PC-3 (cell line): Measurements from ENCODE around the gene HDLBP. TPM values are rescaled to one million over a fixed set of nuclear protein-coding genes. Genes with fewer than 3 reads are reported as not detected.
"Not testable (repeated sequence)": the region's sequence is repeated elsewhere in the genome, so short reads cannot be mapped to it uniquely, and the experiment has no call there.

Experiments
- ATAC-seq: fragments of 200-7000 bp; cut with Tn5 transposase; 2 replicates; pipeline ENCODE4 v1.9.1; 2020; ENCODE audit warnings: mild to moderate bottlenecking, moderate library complexity
- BruUV-seq: library from RNA; stranded (reverse); fragments of 400-500 nt; replicated peaks from 2 replicates; lab custom pipeline; 2021; lab: Mats Ljungman, UMichigan
- CTCF ChIA-PET: fragments of 300-600 bp; sonication (Branson Sonifier 250); formaldehyde crosslinking; loops from one replicate; lab custom pipeline; 2022; ENCODE audit warnings: antibody characterized with exemption; lab: Charles Lee
- POLR2A ChIA-PET: fragments of 300-600 bp; sonication (Branson Sonifier 250); formaldehyde crosslinking; loops from one replicate; lab custom pipeline; 2022; ENCODE audit warnings: antibody characterized with exemption; ENCODE audit not compliant: unreplicated experiment; lab: Charles Lee
- DNase-seq: peaks from one replicate; pipeline ENCODE4 v3.0.0-alpha.2; 2015
- H2AFZ ChIP-seq: fragments of 300-600 bp; sonication (generic); 2 replicates; pipeline ENCODE4 v1.6.0; 2016; ENCODE audit warnings: antibody characterized with exemption, low read length
- H3F3A ChIP-seq: fragments of 300-600 bp; sonication (generic); one replicate; pipeline ENCODE4 v1.6.0; 2017; ENCODE audit warnings: antibody characterized with exemption, low read length, control low read depth, mild to moderate bottlenecking; ENCODE audit not compliant: unreplicated experiment
- H3K27ac ChIP-seq: fragments of 300-600 bp; sonication (generic); 2 replicates; pipeline ENCODE4 v1.5.1; 2016; ENCODE audit warnings: mild to moderate bottlenecking, low read length
- H3K27me3 ChIP-seq: fragments of 300-600 bp; sonication (generic); 2 replicates; pipeline ENCODE4 v1.6.1; 2016; ENCODE audit warnings: low read length, mixed read lengths
- H3K36me3 ChIP-seq: fragments of 300-600 bp; sonication (generic); 2 replicates; pipeline ENCODE4 v1.6.1; 2016; ENCODE audit warnings: low read depth, mixed run types, low read length, mixed read lengths
- H3K4me1 ChIP-seq: fragments of 300-600 bp; sonication (generic); 2 replicates; pipeline ENCODE4 v1.5.1; 2016; ENCODE audit warnings: low read length; ENCODE audit not compliant: insufficient read depth
- H3K4me2 ChIP-seq: fragments of 300-600 bp; sonication (generic); 2 replicates; pipeline ENCODE4 v1.6.0; 2016; ENCODE audit warnings: low read length
- H3K4me3 ChIP-seq: fragments of 300-600 bp; sonication (generic); 2 replicates; pipeline ENCODE4 v1.5.1; 2016; ENCODE audit warnings: mild to moderate bottlenecking, low read length, mixed read lengths
- H3K79me2 ChIP-seq: fragments of 300-600 bp; sonication (generic); 2 replicates; pipeline ENCODE4 v1.6.1; 2017; ENCODE audit warnings: low read length, mixed read lengths
- H3K9ac ChIP-seq: fragments of 300-600 bp; sonication (generic); 2 replicates; pipeline ENCODE4 v1.6.0; 2016; ENCODE audit warnings: mild to moderate bottlenecking, low read length
- H3K9me2 ChIP-seq: fragments of 300-600 bp; sonication (generic); replicated peaks from 2 replicates; pipeline ENCODE4 v1.6.1; 2016; ENCODE audit warnings: mixed run types, low read length, mixed read lengths
- H3K9me3 ChIP-seq: fragments of 300-600 bp; sonication (generic); 2 replicates; pipeline ENCODE4 v1.6.1; 2016; ENCODE audit warnings: low read length, mixed read lengths
- H4K20me1 ChIP-seq: fragments of 300-600 bp; sonication (generic); 2 replicates; pipeline ENCODE4 v1.6.1; 2016; ENCODE audit warnings: low read length, mixed read lengths
- CTCF ChIP-seq: fragments of 300-600 bp; sonication (generic); conservative IDR thresholded peaks from 2 replicates; pipeline ENCODE4 v1.5.1; 2017; ENCODE audit warnings: antibody characterized with exemption, low read depth, mild to moderate bottlenecking, low read length
- EZH2 ChIP-seq: fragments of 300-600 bp; sonication (generic); IDR thresholded peaks from one replicate; pipeline ENCODE4 v1.6.1; 2017; ENCODE audit warnings: antibody characterized with exemption, mild to moderate bottlenecking, low read length; ENCODE audit not compliant: unreplicated experiment
- EZH2phosphoT487 ChIP-seq: fragments of 300-600 bp; sonication (generic); IDR thresholded peaks from 2 replicates; pipeline ENCODE4 v1.6.1; 2018; ENCODE audit warnings: mild to moderate bottlenecking, antibody characterized with exemption, low read length, borderline replicate concordance
- intact Hi-C: fragments of 100-400 bp; cut with micrococcal nuclease; formaldehyde crosslinking; loops from 2 replicates; pipeline ENCODE4 v1.9.0; 2023
- total RNA-seq: library from RNA; depleted of rRNA; stranded (reverse); fragments of >200 nt; gene quantifications from 2 replicates; pipeline ENCODE4 v1.2.3, GENCODE V29; 2014

The HDLBP gene
- total RNA-seq, 1 experiment from 2014 or later: 410 TPM

GRCh38 chr2:241279828-241280227, 35.6 kb downstream of the HDLBP start:
- BruUV-seq: no TSS peak
- Histone ChIP-seq H3K9me2 (no peaks in the 10 kb centered on the region), H3K36me3 (no peaks in the 10 kb centered on the region), H3K4me3 (no peak overlapping the region), H3K27ac (no peak overlapping the region), H4K20me1 (peaks cover 7% of the 10 kb centered on the region; the same call in 1 of the 2 replicates), H3K27me3 (no peaks in the 10 kb centered on the region), H3K9me3 (no peaks in the 10 kb centered on the region), H3F3A (no peaks in the 10 kb centered on the region), H3K9ac (no peak overlapping the region), H3K79me2 (peaks cover 96% of the 10 kb centered on the region), H3K4me1 (no peaks in the 10 kb centered on the region), H3K4me2 (no peak overlapping the region), H2AFZ (no peak overlapping the region)
- ATAC-seq (no peak), DNase-seq (no peak)
- ChIA-PET CTCF (no interaction called here), POLR2A (no interaction called here)
- intact Hi-C loops: no loop called here
- no peak for TF ChIP-seq EZH2phosphoT487
- no peak for TF ChIP-seq EZH2

GRCh38 chr2:241279413-241279812, 36.1 kb downstream of the HDLBP start:
- Histone ChIP-seq H3K27me3 (no peaks in the 10 kb centered on the region), H2AFZ (no peak overlapping the region), H3K4me3 (no peak overlapping the region), H3F3A (no peaks in the 10 kb centered on the region), H3K4me1 (no peaks in the 10 kb centered on the region), H3K9ac (no peak overlapping the region), H3K79me2 (peaks cover 95% of the 10 kb centered on the region), H4K20me1 (peaks cover 7% of the 10 kb centered on the region; the same call in 1 of the 2 replicates), H3K9me2 (no peaks in the 10 kb centered on the region), H3K4me2 (no peak overlapping the region), H3K9me3 (no peaks in the 10 kb centered on the region), H3K27ac (no peak overlapping the region), H3K36me3 (no peaks in the 10 kb centered on the region)
- TF ChIP-seq CTCF (no peak), EZH2 (no peak), EZH2phosphoT487 (no peak)
- CTCF ChIA-PET: no interaction called here
- DNase-seq (no peak), ATAC-seq (no peak)
- no TSS peak for BruUV-seq
- intact Hi-C loops: no loop called here
- POLR2A ChIA-PET: no interaction called here

- DNase-seq, H3K4me1 ChIP-seq, POLR2A ChIA-PET, H2AFZ ChIP-seq, H3K27me3 ChIP-seq, H3K27ac ChIP-seq, H3K4me3 ChIP-seq, BruUV-seq, H3F3A ChIP-seq, H3K9ac ChIP-seq, H3K4me2 ChIP-seq, H4K20me1 ChIP-seq, H3K36me3 ChIP-seq, H3K9me3 ChIP-seq, intact Hi-C loops, ATAC-seq, H3K9me2 ChIP-seq, CTCF ChIA-PET: not testable (repeated sequence)
- peaks cover 95% of the 10 kb centered on the region for H3K79me2 ChIP-seq
Measured at GRCh38 chr2:241278306-241278705, 37.2 kb downstream of the HDLBP start.

- no peak overlapping the region for H3K27ac ChIP-seq
- intact Hi-C loops: no loop called here
- no peaks in the 10 kb centered on the region for H3K27me3 ChIP-seq
- ChIA-PET CTCF (no interaction called here), POLR2A (no interaction called here)
- no peak overlapping the region for H2AFZ ChIP-seq
- no peak overlapping the region for H3K4me2 ChIP-seq
- peaks cover 10% of the 10 kb centered on the region for H4K20me1 ChIP-seq
- peaks cover 92% of the 10 kb centered on the region for H3K79me2 ChIP-seq
- BruUV-seq: no TSS peak
- no peak for ATAC-seq
- H3K4me3 ChIP-seq: no peak overlapping the region
- H3K9ac ChIP-seq: no peak overlapping the region
- H3K36me3 ChIP-seq: no peaks in the 10 kb centered on the region
- no peaks in the 10 kb centered on the region for H3K9me3 ChIP-seq
- no peak for TF ChIP-seq EZH2
- TF ChIP-seq CTCF: no peak
- no peak for TF ChIP-seq EZH2phosphoT487
- no peaks in the 10 kb centered on the region for H3F3A ChIP-seq
- H3K4me1 ChIP-seq: peaks cover 7% of the 10 kb centered on the region
- no peaks in the 10 kb centered on the region for H3K9me2 ChIP-seq
- DNase-seq: no peak
Measured at GRCh38 chr2:241275910-241276309, 39.6 kb downstream of the HDLBP start.
